ENCODE measurements around the gene FASN. TPM values are rescaled to one million over a fixed set of nuclear protein-coding genes. Genes with fewer than 3 reads are reported as not detected.

FASN gene
- total RNA-seq, 1 experiment from 2014 or later, result 151 TPM

GRCh38 chr17:82118168-82118814 lies 20.3 kb upstream of the FASN start:
- DNase-seq (ENCODE audit: low read depth), result no peak

GRCh38 chr17:82117139-82118090 lies 19.4 kb upstream of the FASN start:
- no peak for DNase-seq (ENCODE audit: low read depth)

- DNase-seq (ENCODE audit: low read depth), result no peak
Measured at GRCh38 chr17:82116246-82116645, 18.2 kb upstream of the FASN start.

- DNase-seq (ENCODE audit: low read depth), result no peak
Measured at GRCh38 chr17:82114872-82115271, 16.8 kb upstream of the FASN start.

GRCh38 chr17:82114447-82114846 lies 16.4 kb upstream of the FASN start:
- no peak for DNase-seq (ENCODE audit: low read depth)

- no peak for DNase-seq (ENCODE audit: low read depth)
Measured at GRCh38 chr17:82113941-82114340, 15.9 kb upstream of the FASN start.

- no peak for DNase-seq (ENCODE audit: low read depth)
Measured at GRCh38 chr17:82113422-82113821, 15.4 kb upstream of the FASN start.

- no peak for DNase-seq (ENCODE audit: low read depth)
Measured at GRCh38 chr17:82112914-82113311, 14.9 kb upstream of the FASN start.

GRCh38 chr17:82112181-82112913 lies 14.3 kb upstream of the FASN start:
- DNase-seq (ENCODE audit: low read depth), result no peak

- DNase-seq (ENCODE audit: low read depth), result no peak
Measured at GRCh38 chr17:82110298-82110697, 12.3 kb upstream of the FASN start.

- no peak for DNase-seq (ENCODE audit: low read depth)
Measured at GRCh38 chr17:82108961-82109475, 11.0 kb upstream of the FASN start.

- no peak for DNase-seq (ENCODE audit: low read depth)
Measured at GRCh38 chr17:82108496-82108945, 10.5 kb upstream of the FASN start.

- no peak for DNase-seq (ENCODE audit: low read depth)
Measured at GRCh38 chr17:82108038-82108437, 10.0 kb upstream of the FASN start.

GRCh38 chr17:82107341-82107860 lies 9.4 kb upstream of the FASN start:
- DNase-seq (ENCODE audit: low read depth), result no peak

GRCh38 chr17:82106688-82107305 lies 8.8 kb upstream of the FASN start:
- DNase-seq (ENCODE audit: low read depth), result no peak

GRCh38 chr17:82105882-82106687 lies 8.0 kb upstream of the FASN start:
- peak; percentile 42 for DNase-seq (ENCODE audit: low read depth)

- DNase-seq (ENCODE audit: low read depth), result no peak
Measured at GRCh38 chr17:82105417-82105881, 7.4 kb upstream of the FASN start.

- no peak for DNase-seq (ENCODE audit: low read depth)
Measured at GRCh38 chr17:82104797-82105416, 6.9 kb upstream of the FASN start.

Measured in HT1080 (cell line).